ENCODE results near the gene SYT1. TPM values are rescaled to one million over a fixed set of nuclear protein-coding genes. Genes with fewer than 3 reads are reported as not detected.

Gene SYT1
- total RNA-seq, 1 experiment from 2014 or later: 44.9 TPM

- Histone ChIP-seq H3K9me2 (ENCODE audit: insufficient read depth) (no peaks in the 10 kb centered on the region), H3K79me2 (ENCODE audit: insufficient read depth, low read length) (no peaks in the 10 kb centered on the region), H3K36me3 (ENCODE audit: control insufficient read depth in 1 of 2, insufficient read depth in 2 of 2, low read length in 2 of 2) (no peaks in the 10 kb centered on the region), H3K27ac (ENCODE audit: low read depth, low read length) (no peak overlapping the region), H3K4me3 (replicated peaks in 1 of 2; ENCODE audit: low read depth in 1 of 2, low read length in 2 of 2) (no peak overlapping the region), H4K20me1 (ENCODE audit: insufficient read depth) (no peaks in the 10 kb centered on the region), H2AFZ (ENCODE audit: low read depth, low read length, poor library complexity, severe bottlenecking) (no peak overlapping the region), H3K4me2 (ENCODE audit: low read length) (no peak overlapping the region), H3K9ac (ENCODE audit: low read length) (no peak overlapping the region), H3K9me3 (ENCODE audit: control insufficient read depth in 1 of 2, insufficient read depth in 1 of 2, low read depth in 1 of 2, low read length in 2 of 2) (no peaks in the 10 kb centered on the region), H3K27me3 (ENCODE audit: insufficient read depth, low read length) (no peaks in the 10 kb centered on the region), H3K4me1 (ENCODE audit: control insufficient read depth in 1 of 2, insufficient read depth in 2 of 2, low read length in 2 of 2) (no peaks in the 10 kb centered on the region; a peak in 1 of 4 replicates)
- BruUV-seq (replicated peaks): no TSS peak
- CTCF ChIA-PET: no interaction called here
- TF ChIP-seq EZH2 (IDR thresholded peaks at IDR 0.05) (no peak), ELF1 (IDR thresholded peaks at IDR 0.05; ENCODE audit: borderline replicate concordance, low read depth) (no peak), RAD21 (IDR thresholded peaks at IDR 0.05; ENCODE audit: low read depth) (no peak), CEBPB (IDR thresholded peaks at IDR 0.05; ENCODE audit: low read depth) (no peak), POLR2AphosphoS5 (IDR thresholded peaks at IDR 0.05; ENCODE audit: low read depth, low read length) (no peak), SIN3A (IDR thresholded peaks at IDR 0.05; ENCODE audit: low read depth) (no peak), ZFX (IDR thresholded peaks at IDR 0.05) (no peak), FOSL1 (IDR thresholded peaks at IDR 0.05; ENCODE audit: low read depth) (no peak), CTCF (IDR thresholded peaks at IDR 0.05 in 2 of 3, conservative IDR thresholded peaks at IDR 0.05 in 1 of 3; ENCODE audit: borderline replicate concordance in 1 of 3, insufficient read depth in 1 of 3, low read depth in 2 of 3, low read length in 2 of 3) (no peak), SP1 (IDR thresholded peaks at IDR 0.05; ENCODE audit: low read depth) (no peak)
- TF ChIP-seq, protein P1, sequence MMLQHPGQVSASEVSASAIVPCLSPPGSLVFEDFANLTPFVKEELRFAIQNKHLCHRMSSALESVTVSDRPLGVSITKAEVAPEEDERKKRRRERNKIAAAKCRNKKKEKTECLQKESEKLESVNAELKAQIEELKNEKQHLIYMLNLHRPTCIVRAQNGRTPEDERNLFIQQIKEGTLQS (IDR thresholded peaks at IDR 0.05): no peak
- RAD21 ChIA-PET (ENCODE audit: low non-redundant PET in 1 of 2, low total read pairs in 2 of 2, uncharacterized antibody in 2 of 2, unreplicated experiment in 2 of 2): no interaction called here
- DNase-seq (ENCODE audit: low read depth, low spot score): no peak
- POLR2A ChIA-PET: no interaction called here
- no peak for ATAC-seq
- intact Hi-C loops (cut with micrococcal nuclease): no loop called here
Observed at GRCh38 chr12:79187032-79187431, 322.5 kb downstream of the SYT1 start.

All from HCT116 (cell line).